ENCODE data around the gene L3HYPDH. TPM values are rescaled to one million over a fixed set of nuclear protein-coding genes. Genes with fewer than 3 reads are reported as not detected.

The L3HYPDH gene
- polyA plus RNA-seq, 1 donor (not counting 4 experiments of a cell fraction or from before 2014, with no cell fraction given): 37.5 TPM

- no peaks in the 10 kb centered on the region for H3K9me1 ChIP-seq (ENCODE audit: control insufficient read depth, extremely low read depth, insufficient read depth, low read length)
- no peak overlapping the region for H3K4me3 ChIP-seq (ENCODE audit: control insufficient read depth in 2 of 3, extremely low read depth in 1 of 3, insufficient read depth in 2 of 3, low read depth in 1 of 3, low read length in 3 of 3)
- H3K36me3 ChIP-seq (ENCODE audit: control insufficient read depth in 2 of 2, extremely low read depth in 1 of 2, insufficient read depth in 2 of 2, low read length in 2 of 2): peaks cover 0 to 1% of the 10 kb centered on the region in 2 experiments
- H2AFZ ChIP-seq (ENCODE audit: control insufficient read depth, low read length): no peak overlapping the region
- DNase-seq (ENCODE audit: low read depth, low spot score) (no peak), FAIRE-seq (peak; percentile 64)
- H3K27ac ChIP-seq (ENCODE audit: control insufficient read depth, insufficient read depth, low read length): no peak overlapping the region
- H3K4me2 ChIP-seq (ENCODE audit: control insufficient read depth, extremely low read depth, insufficient read depth, low read depth, low read length): no peak overlapping the region
- dilution Hi-C loops (cut with MboI; ENCODE audit: extremely low pct_ligation_motif_present, low sequenced_read_pairs): no loop called here
- H3K9me3 ChIP-seq (ENCODE audit: control insufficient read depth, low read depth, low read length): no peaks in the 10 kb centered on the region
- no peaks in the 10 kb centered on the region for H3K79me2 ChIP-seq (ENCODE audit: control insufficient read depth, insufficient read depth, low read length)
- no peaks in the 10 kb centered on the region for H3K27me3 ChIP-seq (ENCODE audit: control insufficient read depth, extremely low read depth, insufficient read depth, low read length)
- TF ChIP-seq CTCF (optimal IDR thresholded peaks at IDR 0.05 in 1 of 3, IDR thresholded peaks at IDR 0.05 in 1 of 3, conservative IDR thresholded peaks at IDR 0.05 in 1 of 3; ENCODE audit: extremely low read depth in 1 of 3, insufficient read depth in 2 of 3, low read length in 3 of 3): peak; percentile 87 to 99 (median 97)
- no peak for TF ChIP-seq EZH2 (IDR thresholded peaks at IDR 0.05; ENCODE audit: low read length)
- no peak overlapping the region for H3K9ac ChIP-seq (ENCODE audit: control insufficient read depth, extremely low read depth, insufficient read depth, low read length)
- H4K20me1 ChIP-seq (ENCODE audit: control insufficient read depth, extremely low read depth, insufficient read depth, low read length): no peaks in the 10 kb centered on the region
- H3K4me1 ChIP-seq (ENCODE audit: control insufficient read depth, extremely low read depth, insufficient read depth, low read length): no peaks in the 10 kb centered on the region
These were observed 23.0 kb upstream of the L3HYPDH start for GRCh38 chr14:59507063-59507751.

- no peaks in the 10 kb centered on the region for H3K9me1 ChIP-seq (ENCODE audit: control insufficient read depth, extremely low read depth, insufficient read depth, low read length)
- no peak overlapping the region for H3K9ac ChIP-seq (ENCODE audit: control insufficient read depth, extremely low read depth, insufficient read depth, low read length)
- H3K27me3 ChIP-seq (ENCODE audit: control insufficient read depth, extremely low read depth, insufficient read depth, low read length): no peaks in the 10 kb centered on the region
- no peak overlapping the region for H3K4me3 ChIP-seq (ENCODE audit: control insufficient read depth in 2 of 3, extremely low read depth in 1 of 3, insufficient read depth in 2 of 3, low read depth in 1 of 3, low read length in 3 of 3)
- TF ChIP-seq EZH2 (IDR thresholded peaks at IDR 0.05; ENCODE audit: low read length): no peak
- no peak for TF ChIP-seq CTCF (optimal IDR thresholded peaks at IDR 0.05 in 1 of 3, IDR thresholded peaks at IDR 0.05 in 1 of 3, conservative IDR thresholded peaks at IDR 0.05 in 1 of 3; ENCODE audit: extremely low read depth in 1 of 3, insufficient read depth in 2 of 3, low read length in 3 of 3)
- peaks cover 1 to 3% of the 10 kb centered on the region in 2 experiments for H3K36me3 ChIP-seq (ENCODE audit: control insufficient read depth in 2 of 2, extremely low read depth in 1 of 2, insufficient read depth in 2 of 2, low read length in 2 of 2)
- no peak for DNase-seq (ENCODE audit: low read depth, low spot score)
- H3K27ac ChIP-seq (ENCODE audit: control insufficient read depth, insufficient read depth, low read length): no peak overlapping the region
- no peaks in the 10 kb centered on the region for H3K4me1 ChIP-seq (ENCODE audit: control insufficient read depth, extremely low read depth, insufficient read depth, low read length)
- FAIRE-seq: no peak
- H3K9me3 ChIP-seq (ENCODE audit: control insufficient read depth, low read depth, low read length): no peaks in the 10 kb centered on the region
- no peaks in the 10 kb centered on the region for H3K79me2 ChIP-seq (ENCODE audit: control insufficient read depth, insufficient read depth, low read length)
- H4K20me1 ChIP-seq (ENCODE audit: control insufficient read depth, extremely low read depth, insufficient read depth, low read length): no peaks in the 10 kb centered on the region
- no peak overlapping the region for H2AFZ ChIP-seq (ENCODE audit: control insufficient read depth, low read length)
- dilution Hi-C loops (cut with MboI; ENCODE audit: extremely low pct_ligation_motif_present, low sequenced_read_pairs): no loop called here
- H3K4me2 ChIP-seq (ENCODE audit: control insufficient read depth, extremely low read depth, insufficient read depth, low read depth, low read length): no peak overlapping the region
These were observed 19.0 kb upstream of the L3HYPDH start for GRCh38 chr14:59503256-59503655.

All from keratinocyte (primary cell).